ENCODE measurements around the gene RBBP4. TPM values are rescaled to one million over a fixed set of nuclear protein-coding genes. Genes with fewer than 3 reads are reported as not detected.
"Not testable (repeated sequence)": the region's sequence is repeated elsewhere in the genome, so short reads cannot be mapped to it uniquely, and the experiment has no call there.

The RBBP4 gene
- total RNA-seq, 1 donor from 2014 or later: 80.3 TPM

- TF ChIP-seq POLR2A (IDR thresholded peaks at IDR 0.05): no peak
- TF ChIP-seq, protein P1, sequence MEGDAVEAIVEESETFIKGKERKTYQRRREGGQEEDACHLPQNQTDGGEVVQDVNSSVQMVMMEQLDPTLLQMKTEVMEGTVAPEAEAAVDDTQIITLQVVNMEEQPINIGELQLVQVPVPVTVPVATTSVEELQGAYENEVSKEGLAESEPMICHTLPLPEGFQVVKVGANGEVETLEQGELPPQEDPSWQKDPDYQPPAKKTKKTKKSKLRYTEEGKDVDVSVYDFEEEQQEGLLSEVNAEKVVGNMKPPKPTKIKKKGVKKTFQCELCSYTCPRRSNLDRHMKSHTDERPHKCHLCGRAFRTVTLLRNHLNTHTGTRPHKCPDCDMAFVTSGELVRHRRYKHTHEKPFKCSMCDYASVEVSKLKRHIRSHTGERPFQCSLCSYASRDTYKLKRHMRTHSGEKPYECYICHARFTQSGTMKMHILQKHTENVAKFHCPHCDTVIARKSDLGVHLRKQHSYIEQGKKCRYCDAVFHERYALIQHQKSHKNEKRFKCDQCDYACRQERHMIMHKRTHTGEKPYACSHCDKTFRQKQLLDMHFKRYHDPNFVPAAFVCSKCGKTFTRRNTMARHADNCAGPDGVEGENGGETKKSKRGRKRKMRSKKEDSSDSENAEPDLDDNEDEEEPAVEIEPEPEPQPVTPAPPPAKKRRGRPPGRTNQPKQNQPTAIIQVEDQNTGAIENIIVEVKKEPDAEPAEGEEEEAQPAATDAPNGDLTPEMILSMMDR (IDR thresholded peaks at IDR 0.05): no peak
- no peak for TF ChIP-seq POLR2AphosphoS5 (IDR thresholded peaks at IDR 0.05; ENCODE audit: insufficient read depth in 1 of 2, low read depth in 1 of 2)
- Histone ChIP-seq H3K27me3 (no peaks in the 10 kb centered on the region), H3K36me3 (no peaks in the 10 kb centered on the region), H3K4me1 (peaks cover 7% of the 10 kb centered on the region), H3K9me3 (no peaks in the 10 kb centered on the region), H3K4me3 (no peak overlapping the region), H3K27ac (no peak overlapping the region)
- intact Hi-C loops (cut with DNase I): no loop called here
- no peak for DNase-seq (ENCODE audit: extremely low spot score in 2 of 2)
These were observed 58.1 kb downstream of the RBBP4 start for GRCh38 chr1:32709075-32709474.

DNA sequence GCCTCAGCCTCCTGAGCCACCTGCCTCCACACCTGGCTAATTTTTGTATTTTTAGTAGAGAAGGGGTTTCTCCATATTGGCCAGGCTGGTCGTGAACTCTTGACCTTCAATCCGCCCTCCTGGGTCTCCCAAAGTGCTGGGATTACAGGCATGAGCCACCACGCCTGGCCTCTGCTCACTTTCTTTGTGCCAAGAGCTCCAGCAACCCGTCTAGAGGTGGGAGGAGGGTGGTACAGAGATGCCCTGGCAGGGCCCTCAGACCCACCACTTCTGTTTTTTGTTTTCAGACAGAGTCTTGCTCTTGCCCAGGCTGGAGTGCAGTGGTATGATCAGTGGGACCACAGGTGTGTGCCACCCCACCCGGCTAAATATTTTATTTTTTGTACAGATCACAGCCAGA is 58.5 kb downstream of the RBBP4 start:
- no peak overlapping the region for H3K4me3 ChIP-seq
- no peaks in the 10 kb centered on the region for H3K27me3 ChIP-seq
- H3K36me3 ChIP-seq: no peaks in the 10 kb centered on the region
- no peaks in the 10 kb centered on the region for H3K9me3 ChIP-seq
- intact Hi-C loops (cut with DNase I): no loop called here
- peaks cover 4% of the 10 kb centered on the region for H3K4me1 ChIP-seq
- no peak overlapping the region for H3K27ac ChIP-seq
- no peak for TF ChIP-seq POLR2AphosphoS5 (IDR thresholded peaks at IDR 0.05; ENCODE audit: insufficient read depth in 1 of 2, low read depth in 1 of 2)
- TF ChIP-seq, protein P1 (IDR thresholded peaks at IDR 0.05): no peak
- no peak for TF ChIP-seq POLR2A (IDR thresholded peaks at IDR 0.05)
- no peak for DNase-seq (ENCODE audit: extremely low spot score in 2 of 2)

- not testable (repeated sequence) for H3K9me3 ChIP-seq; DNase-seq (ENCODE audit: extremely low spot score in 2 of 2); H3K27ac ChIP-seq; H3K27me3 ChIP-seq; H3K4me1 ChIP-seq; H3K4me3 ChIP-seq; H3K36me3 ChIP-seq
- intact Hi-C loops (cut with DNase I): loop anchor here (5.0 to 10.0 kb wide), 2 partner anchors 61 to 164 kb away; partner anchors contain the start of gene FNDC5
These were observed 60.2 kb downstream of the RBBP4 start for GRCh38 chr1:32711221-32711620.

GRCh38 chr1:32713081-32713480 is 62.1 kb downstream of the RBBP4 start:
- no peak for DNase-seq (ENCODE audit: extremely low spot score in 2 of 2)
- H3K4me1 ChIP-seq: peaks cover 4% of the 10 kb centered on the region
- H3K27me3 ChIP-seq: no peaks in the 10 kb centered on the region
- TF ChIP-seq, protein P1 (IDR thresholded peaks at IDR 0.05): no peak
- TF ChIP-seq POLR2A (IDR thresholded peaks at IDR 0.05): no peak
- TF ChIP-seq POLR2AphosphoS5 (IDR thresholded peaks at IDR 0.05; ENCODE audit: insufficient read depth in 1 of 2, low read depth in 1 of 2): no peak
- H3K36me3 ChIP-seq: no peaks in the 10 kb centered on the region
- intact Hi-C loops (cut with DNase I): loop anchor here (5.0 to 10.0 kb wide), 2 partner anchors 59 to 162 kb away; partner anchors contain the start of gene FNDC5
- H3K27ac ChIP-seq: no peak overlapping the region
- no peak overlapping the region for H3K4me3 ChIP-seq
- no peaks in the 10 kb centered on the region for H3K9me3 ChIP-seq

DNA sequence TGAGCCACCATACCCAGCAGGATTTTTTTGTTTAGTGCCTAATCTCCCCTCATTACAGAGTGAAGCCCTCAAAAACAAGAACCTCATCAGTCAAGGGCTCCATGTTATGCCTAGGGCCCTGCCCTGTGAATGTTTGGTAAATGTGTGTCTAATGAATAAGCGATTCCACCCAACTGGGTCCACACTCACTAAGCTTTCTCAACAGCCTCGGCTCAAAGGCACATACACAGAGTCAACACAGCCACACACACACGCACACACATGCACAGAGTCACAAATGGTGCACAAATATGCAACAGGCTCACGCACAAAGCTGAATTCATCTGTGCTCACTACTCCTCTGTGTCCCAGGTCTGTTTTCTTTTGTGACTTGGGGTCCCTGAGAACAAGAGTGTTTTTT is 63.3 kb downstream of the RBBP4 start:
- intact Hi-C loops (cut with DNase I): loop anchor here (5.0 to 10.0 kb wide), 2 partner anchors 58 to 161 kb away; partner anchors contain the start of gene FNDC5
- Histone ChIP-seq H3K27ac (no peak overlapping the region), H3K36me3 (no peaks in the 10 kb centered on the region), H3K4me1 (peaks cover 4% of the 10 kb centered on the region), H3K9me3 (no peaks in the 10 kb centered on the region), H3K4me3 (no peak overlapping the region), H3K27me3 (no peaks in the 10 kb centered on the region)
- TF ChIP-seq POLR2AphosphoS5 (IDR thresholded peaks at IDR 0.05; ENCODE audit: insufficient read depth in 1 of 2, low read depth in 1 of 2): no peak
- TF ChIP-seq POLR2A (IDR thresholded peaks at IDR 0.05): no peak
- TF ChIP-seq, protein P1 (IDR thresholded peaks at IDR 0.05): no peak
- DNase-seq (ENCODE audit: extremely low spot score in 2 of 2): no peak
